Psoas muscle (tissue), 8 donors: Measurements from ENCODE around the gene ZBTB16. TPM values are rescaled to one million over a fixed set of nuclear protein-coding genes. Genes with fewer than 3 reads are reported as not detected.
A peak's percentile ranks its signal among the peaks of the same experiment; 100 is the strongest.

ENCODE experiments used
- ATAC-seq, 4 donors: fragments of 200-7000 bp; cut with Tn5 transposase; one replicate each; pipeline ENCODE4 v1.9.1; 2020; ENCODE audit warnings: moderate library complexity in 3 of 4, mild to moderate bottlenecking in 2 of 4
- DNase-seq, 2 donors: peaks; one replicate each; pipeline ENCODE4 v3.0.0-alpha.2; 2020
- H3K27ac ChIP-seq: fragments of 200-600 bp; one replicate; pipeline ENCODE4 v1.8.0; 2022
- H3K27me3 ChIP-seq, 3 donors: fragments of 200-600 bp in 1 of 3; one replicate each; pipeline versions ENCODE4 v1.6.1 to v1.8.0; 2013 to 2022; ENCODE audit warnings: low read length in 2 of 3, mild to moderate bottlenecking in 2 of 3, moderate library complexity in 1 of 3; ENCODE audit not compliant: insufficient read depth in 3 of 3
- H3K36me3 ChIP-seq, 2 donors: fragments of 200-600 bp in 1 of 2; one replicate each; pipeline versions ENCODE4 v1.6.1 to v1.8.0; 2013 to 2022; ENCODE audit warnings: low read depth in 1 of 2, mild to moderate bottlenecking in 1 of 2, moderate library complexity in 1 of 2; ENCODE audit not compliant: insufficient read depth in 1 of 2
- H3K4me1 ChIP-seq: fragments of 200-600 bp; one replicate; pipeline ENCODE4 v1.8.0; 2022
- H3K4me3 ChIP-seq: fragments of 200-600 bp; one replicate; pipeline ENCODE4 v1.8.0; 2022; ENCODE audit warnings: mild to moderate bottlenecking
- H3K9me3 ChIP-seq: fragments of 200-600 bp; one replicate; pipeline ENCODE4 v1.8.0; 2022
- WGBS, 3 donors: extraction: QIAGEN DNeasy Blood & Tissue Kit; methylation state at CpG; one replicate each; pipeline versions ENCODE4 v1.1.6 to v1.1.7; 2013; 5-methylcytosine and 5-hydroxymethylcytosine counted together
- intact Hi-C, 2 donors: fragments of 100-400 bp; cut with DNase I; formaldehyde crosslinking; loops; one replicate each; pipeline versions ENCODE4 v1.11.0 to v1.14.2; 2022
- polyA plus RNA-seq, 3 donors: library from polyadenylated mRNA; stranded (reverse); fragments of 200-250 nt; gene quantifications; one replicate each; pipeline ENCODE4 v1.2.3, GENCODE V29; 2013
- total RNA-seq, 4 donors: library from RNA; stranded (reverse); fragmentation: NEBNext Ultra II Directional in 2 of 4; extraction: Animal tissue kit (Norgen Biotek cat#: 25700) in 2 of 4; gene quantifications; one replicate each; pipeline versions ENCODE4 v1.2.1 to v1.2.4, GENCODE V29; 2021 to 2023
- TF ChIP-seq, protein P1 (sequence below): fragments of 200-600 bp; IDR thresholded peaks from one replicate; pipeline ENCODE4 v1.8.0; 2022; ENCODE audit warnings: antibody characterized with exemption
- donor health status: healthy with polysubstance abuse.
- donor health status: DM: no; HTN: no; CAD: no; lungs with moderate emphysema.
- donor health status: Bipolar disorder and iron deficiency.
- donor health status: healthy.
- donor health status: DM: yes; HTN: yes; CAD: no.
- donor health status: DM: no; HTN: no; CAD: no.
- donor health status: DM: no; HTN: no; CAD: no.
- donor health status: DM: yes; HTN: yes; CAD: no.

ZBTB16 gene
- total and polyA plus RNA-seq, 7 donors: 11.7 to 299 (median 89.8) TPM

DNA sequence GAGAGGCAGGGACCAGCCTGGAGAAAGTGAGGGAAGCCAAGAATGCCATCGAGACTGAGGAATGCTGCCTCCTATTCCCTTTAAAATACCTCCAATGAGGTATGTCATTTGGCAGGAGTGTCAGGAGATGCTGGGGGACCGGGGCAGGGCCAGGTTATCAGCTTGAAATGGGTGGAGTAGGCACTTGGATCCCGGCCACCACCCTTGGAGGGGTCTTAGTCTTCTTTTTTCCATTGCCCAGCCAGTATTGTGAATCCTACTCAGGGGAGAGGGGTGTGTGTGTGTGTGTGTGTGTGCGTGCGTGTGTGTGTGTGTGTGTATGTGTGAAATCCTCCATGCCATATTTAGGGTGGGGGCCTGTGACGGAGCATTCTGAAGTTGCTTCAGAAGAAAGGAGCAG is 116.2 kb downstream of the ZBTB16 start:
- Histone ChIP-seq H3K9me3 (no peaks in the 10 kb centered on the region), H3K27ac (peak overlapping the region; percentile 99), H3K36me3 (no peaks in the 10 kb centered on the region), H3K4me1 (peaks cover 96% of the 10 kb centered on the region), H3K27me3 (no peaks in the 10 kb centered on the region), H3K4me3 (no peak overlapping the region)
- DNase-seq (peak; percentile 17 to 56), ATAC-seq (no peak)
- TF ChIP-seq, protein P1, sequence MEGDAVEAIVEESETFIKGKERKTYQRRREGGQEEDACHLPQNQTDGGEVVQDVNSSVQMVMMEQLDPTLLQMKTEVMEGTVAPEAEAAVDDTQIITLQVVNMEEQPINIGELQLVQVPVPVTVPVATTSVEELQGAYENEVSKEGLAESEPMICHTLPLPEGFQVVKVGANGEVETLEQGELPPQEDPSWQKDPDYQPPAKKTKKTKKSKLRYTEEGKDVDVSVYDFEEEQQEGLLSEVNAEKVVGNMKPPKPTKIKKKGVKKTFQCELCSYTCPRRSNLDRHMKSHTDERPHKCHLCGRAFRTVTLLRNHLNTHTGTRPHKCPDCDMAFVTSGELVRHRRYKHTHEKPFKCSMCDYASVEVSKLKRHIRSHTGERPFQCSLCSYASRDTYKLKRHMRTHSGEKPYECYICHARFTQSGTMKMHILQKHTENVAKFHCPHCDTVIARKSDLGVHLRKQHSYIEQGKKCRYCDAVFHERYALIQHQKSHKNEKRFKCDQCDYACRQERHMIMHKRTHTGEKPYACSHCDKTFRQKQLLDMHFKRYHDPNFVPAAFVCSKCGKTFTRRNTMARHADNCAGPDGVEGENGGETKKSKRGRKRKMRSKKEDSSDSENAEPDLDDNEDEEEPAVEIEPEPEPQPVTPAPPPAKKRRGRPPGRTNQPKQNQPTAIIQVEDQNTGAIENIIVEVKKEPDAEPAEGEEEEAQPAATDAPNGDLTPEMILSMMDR: no peak
- WGBS, 3 donors: 59 to 77% (median 60%) methylated on average over 6 of the region's 6 CpGs
- intact Hi-C loops: no loop called here

DNA sequence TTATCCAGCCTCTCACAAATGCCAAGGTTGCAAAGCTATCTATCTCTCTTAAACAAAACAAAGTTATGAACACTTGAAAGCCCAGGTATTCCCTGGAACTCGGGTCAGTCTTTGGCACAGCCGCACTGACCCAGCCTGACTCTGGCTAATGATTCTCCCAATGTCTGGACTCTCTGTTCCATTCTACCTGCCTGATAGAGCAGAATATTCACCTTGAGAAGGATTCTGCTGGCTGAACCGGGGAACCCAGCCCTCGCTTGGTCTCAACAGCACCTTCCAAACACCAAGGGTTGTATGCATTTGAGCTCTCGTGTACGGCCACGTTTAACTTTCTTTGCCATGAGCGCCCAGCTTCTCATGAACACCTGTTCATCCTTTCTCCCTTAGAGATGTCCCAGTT is 116.8 kb downstream of the ZBTB16 start:
- 39 to 66% (median 42%) methylated on average over 8 of the region's 8 CpGs for WGBS, 3 donors
- TF ChIP-seq, protein P1: no peak
- intact Hi-C loops: no loop called here
- H3K27ac ChIP-seq: peak overlapping the region; percentile 99
- H3K4me3 ChIP-seq: peak overlapping the region; percentile 42
- no peak for ATAC-seq
- H3K27me3 ChIP-seq: no peaks in the 10 kb centered on the region
- peak in 1 of 2 donors; percentile 35 for DNase-seq
- no peaks in the 10 kb centered on the region for H3K9me3 ChIP-seq
- no peaks in the 10 kb centered on the region for H3K36me3 ChIP-seq
- H3K4me1 ChIP-seq: peaks cover 96% of the 10 kb centered on the region

DNA sequence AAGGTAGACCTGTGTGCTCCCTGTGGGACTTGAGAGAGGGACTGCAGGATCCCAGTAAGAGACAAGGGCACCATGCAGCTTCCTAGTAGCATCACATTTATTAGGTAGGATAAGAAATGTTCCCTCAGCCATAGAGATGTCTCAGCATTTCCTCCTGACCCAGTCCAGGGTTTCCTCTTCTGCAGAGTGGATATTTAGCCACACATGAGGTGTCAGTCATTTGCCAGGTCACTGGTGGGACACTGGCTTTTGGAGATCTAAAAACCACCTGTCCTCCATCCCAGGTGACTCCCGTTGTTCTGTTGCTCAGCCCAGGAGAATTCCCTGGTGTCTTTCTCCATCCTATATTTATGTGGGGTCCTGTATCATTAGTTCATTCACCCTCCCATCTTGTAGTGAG is 119.1 kb downstream of the ZBTB16 start:
- ATAC-seq (peak; percentile 8 to 28 (median 16)), DNase-seq (peak in 1 of 2 donors; percentile 58)
- Histone ChIP-seq H3K4me1 (peaks cover 96% of the 10 kb centered on the region), H3K9me3 (no peaks in the 10 kb centered on the region), H3K4me3 (peak overlapping the region; percentile 42), H3K27ac (peak overlapping the region; percentile 99), H3K36me3 (no peaks in the 10 kb centered on the region), H3K27me3 (no peaks in the 10 kb centered on the region)
- intact Hi-C loops: no loop called here
- TF ChIP-seq, protein P1: no peak
- WGBS, 3 donors: 14 to 18% (median 15%) methylated on average over 1 of the region's 1 CpG

DNA sequence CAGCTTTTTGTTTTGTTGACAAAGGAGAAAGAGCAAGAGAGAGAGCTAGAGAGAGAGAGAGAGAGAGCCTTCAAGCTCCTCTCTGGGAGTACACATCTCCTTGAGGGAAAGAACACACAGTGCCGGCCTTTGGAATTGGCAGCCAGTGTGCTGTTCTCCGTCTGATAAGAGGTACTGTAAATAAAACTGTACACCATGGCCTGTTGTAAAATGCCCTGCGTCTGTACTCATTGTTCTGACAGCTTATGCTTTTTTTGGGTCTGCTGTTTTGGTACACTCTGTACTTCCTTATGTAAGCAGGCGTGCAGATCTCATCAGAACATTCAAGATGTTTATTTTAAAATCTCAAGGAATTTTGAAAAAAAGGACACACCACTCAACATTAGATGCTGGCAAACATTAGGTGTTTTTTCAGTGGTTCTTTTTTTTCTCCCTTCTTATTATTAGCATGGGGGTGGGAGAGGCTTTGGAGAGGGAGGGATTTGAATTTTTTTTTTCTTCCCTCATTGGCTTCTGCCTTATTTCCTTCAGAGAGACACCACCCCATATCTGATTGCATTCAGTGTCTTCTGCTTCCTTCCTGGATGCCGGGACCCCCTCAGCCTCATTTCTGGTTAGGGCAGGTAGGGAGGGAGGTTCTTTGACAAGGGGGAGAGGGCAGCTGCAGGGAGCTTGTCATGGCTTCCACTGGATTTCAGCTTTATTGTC is 119.9 kb downstream of the ZBTB16 start:
- Histone ChIP-seq H3K4me3 (peak overlapping the region; percentile 42), H3K36me3 (peaks cover 0 to 6% of the 10 kb centered on the region in 2 donors), H3K9me3 (no peaks in the 10 kb centered on the region), H3K27ac (peak overlapping the region; percentile 99), H3K4me1 (peaks cover 96% of the 10 kb centered on the region), H3K27me3 (no peaks in the 10 kb centered on the region)
- DNase-seq: peak; percentile 82 to 93
- TF ChIP-seq, protein P1: no peak
- ATAC-seq: peak; percentile 59 to 71 (median 64)
- intact Hi-C loops: no loop called here
- WGBS, 3 donors: 1 to 2% (median 2%) methylated on average over 5 of the region's 5 CpGs
